A549 (cell line): ENCODE results near the gene PATJ. TPM values are rescaled to one million over a fixed set of nuclear protein-coding genes. Genes with fewer than 3 reads are reported as not detected.
"Not testable (repeated sequence)": the region's sequence is repeated elsewhere in the genome, so short reads cannot be mapped to it uniquely, and the experiment has no call there.

ENCODE experiments used
- ATAC-seq, 2 experiments: fragments of 200-7000 bp in 1 of 2; fragments of >200 bp in 1 of 2; cut with Nextera tagmentation in 1 of 2; cut with Tn5 transposase in 1 of 2; 3 replicates each; pipeline versions ENCODE4 v1.8.0 to v1.9.1; 2018 to 2020; ENCODE audit warnings: mild to moderate bottlenecking in 1 of 2, moderate library complexity in 1 of 2
- CTCF ChIA-PET: fragments of 300-600 bp; sonication (Branson Sonifier 250); formaldehyde crosslinking; extraction: SDS; loops from one replicate; lab custom pipeline; 2021; ENCODE audit warnings: antibody characterized with exemption, inconsistent platforms; lab: Yijun Ruan, JAX
- POLR2A ChIA-PET: fragments of 350-600 bp; formaldehyde crosslinking; extraction: SDS; loops from one replicate; lab custom pipeline; 2021; ENCODE audit warnings: antibody characterized with exemption, inconsistent platforms; lab: Yijun Ruan, JAX
- DNase-seq, 2 experiments: peaks; one replicate each; pipeline versions ENCODE4 v3.0.0 to v3.0.0-alpha.2; 2011 to 2016; ENCODE audit warnings: low read depth in 1 of 2, low spot score in 1 of 2
- FAIRE-seq: peaks from 2 replicates; lab custom pipeline; 2011; peaks lifted over from hg19 to GRCh38; lab: Jason Lieb, UNC
- H3K27ac ChIP-seq, 2 experiments: fragments of >200 bp; sonication (Bioruptor Twin); formaldehyde crosslinking; 3 replicates each; pipeline ENCODE4 v1.5.1; 2016 to 2017
- H3K4me1 ChIP-seq: fragments of >200 bp; sonication (Bioruptor Twin); formaldehyde crosslinking; 3 replicates; pipeline ENCODE4 v1.6.1; 2016
- H3K4me2 ChIP-seq: fragments of >200 bp; sonication (Bioruptor Twin); formaldehyde crosslinking; 3 replicates; pipeline ENCODE4 v1.6.1; 2016
- H3K4me3 ChIP-seq: fragments of >200 bp; sonication (Bioruptor Twin); formaldehyde crosslinking; 3 replicates; pipeline ENCODE4 v1.5.1; 2016
- H3K9me3 ChIP-seq: fragments of >200 bp; sonication (Bioruptor Twin); formaldehyde crosslinking; 3 replicates; pipeline ENCODE4 v1.6.1; 2016
- BCL3 ChIP-seq: fragments of >200 bp; sonication (Bioruptor Twin); formaldehyde crosslinking; IDR thresholded peaks from 3 replicates; pipeline ENCODE4 v1.6.1; 2016
- BHLHE40 ChIP-seq: IDR thresholded peaks from 2 replicates; pipeline ENCODE4 v1.6.1; 2012; ENCODE audit warnings: low read depth, low read length, inconsistent platforms
- CBX8 ChIP-seq: fragments of 200-600 bp; sonication (generic); IDR thresholded peaks from 2 replicates; pipeline ENCODE4 v1.6.1; 2016
- CHD2 ChIP-seq: fragments of 150-350 bp; IDR thresholded peaks from 2 replicates; pipeline ENCODE4 v1.6.1; 2014; ENCODE audit warnings: low read length; ENCODE audit not compliant: partially characterized antibody
- E2F6 ChIP-seq: IDR thresholded peaks from 2 replicates; pipeline ENCODE4 v1.6.1; 2012; ENCODE audit warnings: low read depth, borderline replicate concordance
- EHF ChIP-seq: fragments of 250-450 bp; sonication (Bioruptor Pico); IDR thresholded peaks from 2 replicates; pipeline ENCODE4 v1.5.0; 2020; ENCODE audit warnings: mild to moderate bottlenecking
- EHMT2 ChIP-seq: fragments of 200-600 bp; sonication (generic); IDR thresholded peaks from 2 replicates; pipeline ENCODE4 v1.6.1; 2016; ENCODE audit warnings: antibody characterized with exemption, low read depth, mild to moderate bottlenecking, moderate library complexity
- EP300 ChIP-seq, 2 experiments: fragments of >200 bp; sonication (Bioruptor Twin); formaldehyde crosslinking; IDR thresholded peaks; 2 replicates in 1 of 2; 3 replicates in 1 of 2; pipeline ENCODE4 v1.6.1; 2016 to 2017
- FOSB ChIP-seq: fragments of 250-450 bp; sonication (Bioruptor Pico); IDR thresholded peaks from 2 replicates; pipeline ENCODE4 v1.5.0; 2020; ENCODE audit warnings: mild to moderate bottlenecking, moderate library complexity
- FOSL2 ChIP-seq, 2 experiments: fragments of 450-650 bp in 1 of 2; fragments of >200 bp in 1 of 2; sonication (Bioruptor Twin) in 1 of 2; formaldehyde crosslinking; IDR thresholded peaks; 2 replicates each; pipeline versions ENCODE4 v1.5.0 to v1.6.1; 2016 to 2020; ENCODE audit warnings: mild to moderate bottlenecking in 1 of 2, moderate library complexity in 1 of 2
- FOXS1 ChIP-seq: fragments of 250-450 bp; sonication (Bioruptor Pico); IDR thresholded peaks from 2 replicates; pipeline ENCODE4 v1.5.0; 2020; ENCODE audit warnings: mild to moderate bottlenecking, moderate library complexity
- GATA3 ChIP-seq: IDR thresholded peaks from 2 replicates; pipeline ENCODE4 v1.6.1; 2012; ENCODE audit warnings: borderline replicate concordance
- HDAC2 ChIP-seq: fragments of 200-600 bp; sonication (generic); IDR thresholded peaks from 2 replicates; pipeline ENCODE4 v1.6.1; 2016
- HES2 ChIP-seq: fragments of >200 bp; sonication (Bioruptor Twin); formaldehyde crosslinking; IDR thresholded peaks from 2 replicates; pipeline ENCODE4 v1.6.1; 2016
- HEYL ChIP-seq: fragments of 250-450 bp; sonication (Bioruptor Pico); IDR thresholded peaks from 2 replicates; pipeline ENCODE4 v1.8.0; 2021; ENCODE audit warnings: mild to moderate bottlenecking, moderate library complexity
- JUN ChIP-seq, 2 experiments: fragments of >200 bp; sonication (Bioruptor Twin); formaldehyde crosslinking; IDR thresholded peaks; 2 replicates in 1 of 2; 3 replicates in 1 of 2; pipeline ENCODE4 v1.6.1; 2016 to 2017
- JUNB ChIP-seq: fragments of >200 bp; sonication (Bioruptor Twin); formaldehyde crosslinking; IDR thresholded peaks from 2 replicates; pipeline ENCODE4 v1.6.1; 2016
- KDM1A ChIP-seq: fragments of 200-600 bp; sonication (generic); IDR thresholded peaks from 2 replicates; pipeline ENCODE4 v1.6.1; 2016; ENCODE audit warnings: low read depth, mild to moderate bottlenecking
- MAFK ChIP-seq: fragments of 450-650 bp; IDR thresholded peaks from 2 replicates; pipeline ENCODE4 v1.6.1; 2014; ENCODE audit not compliant: partially characterized antibody
- MAZ ChIP-seq: fragments of 150-350 bp; IDR thresholded peaks from 2 replicates; pipeline ENCODE4 v1.6.1; 2014; ENCODE audit warnings: antibody characterized with exemption, low read depth, low read length, borderline replicate concordance
- MYC ChIP-seq: IDR thresholded peaks from 2 replicates; pipeline ENCODE4 v1.6.1; 2012; ENCODE audit warnings: mild to moderate bottlenecking, inconsistent platforms, low read length, improper control_type of control experiment, borderline replicate concordance
- PBX3 ChIP-seq: IDR thresholded peaks from 2 replicates; pipeline ENCODE4 v1.6.1; 2012
- PHF8 ChIP-seq: fragments of 200-600 bp; sonication (generic); IDR thresholded peaks from 2 replicates; pipeline ENCODE4 v1.6.1; 2016; ENCODE audit warnings: low read depth, mild to moderate bottlenecking, antibody characterized with exemption, moderate library complexity, borderline replicate concordance
- POLR2AphosphoS2 ChIP-seq: conservative IDR thresholded peaks from 2 replicates; pipeline ENCODE4 v1.6.1; 2012; ENCODE audit warnings: low read length, improper control_type of control experiment, inconsistent platforms
- RCOR1 ChIP-seq: fragments of 150-350 bp; IDR thresholded peaks from 2 replicates; pipeline ENCODE4 v1.6.1; 2014; ENCODE audit warnings: antibody characterized with exemption, low read length, low read depth
- RFX5 ChIP-seq: fragments of 450-650 bp; IDR thresholded peaks from 2 replicates; pipeline ENCODE4 v1.7.1; 2014; ENCODE audit warnings: antibody characterized with exemption, mild to moderate bottlenecking, moderate library complexity
- RNF2 ChIP-seq: fragments of 200-600 bp; sonication (generic); IDR thresholded peaks from 2 replicates; pipeline ENCODE4 v1.6.1; 2016; ENCODE audit warnings: low read depth, mild to moderate bottlenecking, antibody characterized with exemption, moderate library complexity, borderline replicate concordance
- SMC3 ChIP-seq: fragments of >200 bp; sonication (Bioruptor Twin); formaldehyde crosslinking; IDR thresholded peaks from 3 replicates; pipeline ENCODE4 v1.6.1; 2018; ENCODE audit warnings: inconsistent platforms
- TP53 ChIP-seq: fragments of 250-450 bp; sonication (Bioruptor Pico); IDR thresholded peaks from 2 replicates; pipeline ENCODE4 v1.5.0; 2021; ENCODE audit warnings: mild to moderate bottlenecking, moderate library complexity
- ZFP36 ChIP-seq: fragments of 450-650 bp; IDR thresholded peaks from 2 replicates; pipeline ENCODE4 v1.6.1; 2014; ENCODE audit warnings: borderline replicate concordance; ENCODE audit not compliant: partially characterized antibody
- WGBS: methylation state at CpG from one replicate; pipeline ENCODE4 v1.1.6; 2017; ENCODE audit errors: missing lambda C conversion rate; 5-methylcytosine and 5-hydroxymethylcytosine counted together
- polyA plus RNA-seq, 4 experiments: library from polyadenylated mRNA; depleted of rRNA in 3 of 4; stranded (reverse); fragments of >200 nt; fragmentation: RNase III in 1 of 4; extraction: RNeasy Plus Mini Kit Qiagen cat#74134 plus additional on column Dnase treatment in 1 of 4; gene quantifications; 2 replicates in 3 of 4; 3 replicates in 1 of 4; pipeline ENCODE4 v1.2.3, GENCODE V29; 2011 to 2017

The PATJ gene
- polyA plus RNA-seq, 2 of the 4 experiments (the other 2 are of a cell fraction) = 6.0 to 14.7 TPM

- TF ChIP-seq EHMT2 (no peak), BCL3 (no peak), KDM1A (no peak), BHLHE40 (no peak), GATA3 (no peak), MAFK (no peak)
Observed at GRCh38 chr1:62184336-62184735, 442.1 kb downstream of the PATJ start (continued).

GRCh38 chr1:62185233-62185632 is 443.0 kb downstream of the PATJ start:
- 52% methylated on average over 6 of the region's 6 CpGs for WGBS
- CTCF ChIA-PET = interaction anchor here (1.7 kb wide), 1 partner anchor 10 kb away, joined by 11 read pairs; no protein-coding TSS in a partner anchor
- POLR2A ChIA-PET, ATAC-seq, H3K27ac ChIP-seq, H3K4me2 ChIP-seq, DNase-seq, H3K9me3 ChIP-seq, H3K4me3 ChIP-seq, H3K4me1 ChIP-seq, FAIRE-seq: not testable (repeated sequence)

GRCh38 chr1:62185677-62186076 is 443.4 kb downstream of the PATJ start:
- CTCF ChIA-PET = no interaction called here
- FAIRE-seq = no peak
- WGBS = 60% methylated on average over 3 of the region's 3 CpGs

GRCh38 chr1:62187548-62187947 is 445.3 kb downstream of the PATJ start:
- ChIA-PET POLR2A (no interaction called here), CTCF (no interaction called here)
- Histone ChIP-seq H3K4me1 (no peaks in the 10 kb centered on the region), H3K4me2 (no peak overlapping the region), H3K27ac (no peak overlapping the region), H3K4me3 (no peak overlapping the region), H3K9me3 (no peaks in the 10 kb centered on the region)
- DNase-seq = no peak
- WGBS = 92% methylated on average over 5 of the region's 5 CpGs
- no peak for FAIRE-seq
- ATAC-seq = no peak
- TF ChIP-seq JUN (IDR thresholded peaks at IDR 0.05) (no peak), RFX5 (no peak), RCOR1 (no peak), FOSL2 (IDR thresholded peaks at IDR 0.05) (no peak), FOSL2 (CRISPR knock-in tag; IDR thresholded peaks at IDR 0.05) (no peak), RNF2 (no peak), HDAC2 (no peak), JUNB (no peak), MAZ (no peak), PHF8 (no peak), KDM1A (no peak), ZFP36 (no peak), MAFK (no peak), EHF (CRISPR knock-in tag) (no peak), HEYL (CRISPR knock-in tag) (no peak), TP53 (CRISPR knock-in tag) (no peak), HES2 (no peak), FOSB (CRISPR knock-in tag) (no peak)

More at GRCh38 chr1:62185677-62186076, 443.4 kb downstream of the PATJ start:
- Histone ChIP-seq H3K9me3 (no peaks in the 10 kb centered on the region), H3K4me2 (no peak overlapping the region), H3K27ac (no peak overlapping the region), H3K4me3 (no peak overlapping the region), H3K4me1 (no peaks in the 10 kb centered on the region)
- ATAC-seq (no peak), DNase-seq (no peak)
- no peak for TF ChIP-seq PBX3
- TF ChIP-seq RCOR1 = no peak
- no peak for TF ChIP-seq HEYL (CRISPR knock-in tag)
- TF ChIP-seq POLR2AphosphoS2 = no peak
- TF ChIP-seq CBX8 = no peak
- TF ChIP-seq MYC = no peak
- TF ChIP-seq FOXS1 (CRISPR knock-in tag) = no peak
- TF ChIP-seq RFX5 = no peak
- no peak for TF ChIP-seq E2F6
- TF ChIP-seq CHD2 = no peak
- TF ChIP-seq GATA3 = no peak
- no peak for TF ChIP-seq EP300 (IDR thresholded peaks at IDR 0.05)
- TF ChIP-seq JUNB = no peak
- TF ChIP-seq SMC3 = no peak
- POLR2A ChIA-PET = no interaction called here
